ENCODE results near the gene PPP1R18.

DNA sequence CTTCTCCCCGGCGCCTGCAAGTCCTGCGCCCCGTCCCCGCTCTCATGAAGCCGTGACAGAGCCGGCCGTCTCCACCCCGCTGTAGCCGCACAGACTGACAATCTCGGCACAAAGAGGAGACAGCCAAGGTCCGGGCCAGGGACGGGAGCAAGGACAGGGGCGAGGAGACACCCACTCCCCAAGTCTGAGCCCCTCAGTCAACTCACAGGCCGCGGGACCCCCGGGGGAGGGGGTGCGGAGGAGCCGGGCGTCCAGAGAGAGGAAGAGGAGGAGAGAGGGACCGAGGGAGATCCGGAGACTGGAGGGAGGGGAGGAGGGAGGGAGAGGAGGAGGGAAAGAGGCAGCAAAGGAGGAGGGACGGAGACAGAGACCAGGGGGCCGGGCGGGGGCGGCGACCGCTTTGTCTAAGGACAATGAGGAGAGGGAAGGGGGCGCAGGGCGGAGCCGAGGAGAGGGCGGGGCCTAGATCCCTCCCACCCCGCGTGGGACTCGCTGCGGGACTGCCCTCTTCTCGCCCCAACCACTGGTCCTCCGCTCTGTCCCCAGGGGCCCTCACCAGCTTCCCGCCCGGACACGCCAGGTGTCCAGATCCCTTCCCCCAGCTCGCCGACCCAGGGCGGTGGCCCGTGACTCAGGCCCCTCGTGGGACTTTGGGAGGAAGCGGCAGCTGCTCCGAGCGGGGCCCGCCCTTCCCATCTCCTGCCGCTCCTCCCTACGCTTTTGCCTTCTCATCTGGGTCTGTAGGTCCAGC is 638 bp upstream of the PPP1R18 start:
- TF ChIP-seq, protein P1, sequence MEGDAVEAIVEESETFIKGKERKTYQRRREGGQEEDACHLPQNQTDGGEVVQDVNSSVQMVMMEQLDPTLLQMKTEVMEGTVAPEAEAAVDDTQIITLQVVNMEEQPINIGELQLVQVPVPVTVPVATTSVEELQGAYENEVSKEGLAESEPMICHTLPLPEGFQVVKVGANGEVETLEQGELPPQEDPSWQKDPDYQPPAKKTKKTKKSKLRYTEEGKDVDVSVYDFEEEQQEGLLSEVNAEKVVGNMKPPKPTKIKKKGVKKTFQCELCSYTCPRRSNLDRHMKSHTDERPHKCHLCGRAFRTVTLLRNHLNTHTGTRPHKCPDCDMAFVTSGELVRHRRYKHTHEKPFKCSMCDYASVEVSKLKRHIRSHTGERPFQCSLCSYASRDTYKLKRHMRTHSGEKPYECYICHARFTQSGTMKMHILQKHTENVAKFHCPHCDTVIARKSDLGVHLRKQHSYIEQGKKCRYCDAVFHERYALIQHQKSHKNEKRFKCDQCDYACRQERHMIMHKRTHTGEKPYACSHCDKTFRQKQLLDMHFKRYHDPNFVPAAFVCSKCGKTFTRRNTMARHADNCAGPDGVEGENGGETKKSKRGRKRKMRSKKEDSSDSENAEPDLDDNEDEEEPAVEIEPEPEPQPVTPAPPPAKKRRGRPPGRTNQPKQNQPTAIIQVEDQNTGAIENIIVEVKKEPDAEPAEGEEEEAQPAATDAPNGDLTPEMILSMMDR (conservative IDR thresholded peaks at IDR 0.05; ENCODE audit: low read length) = no peak
- TF ChIP-seq EZH2phosphoT487 (IDR thresholded peaks at IDR 0.05; ENCODE audit: borderline replicate concordance, low read depth, low read length) = no peak
